ENCODE results near the gene TMEM163.

DNA sequence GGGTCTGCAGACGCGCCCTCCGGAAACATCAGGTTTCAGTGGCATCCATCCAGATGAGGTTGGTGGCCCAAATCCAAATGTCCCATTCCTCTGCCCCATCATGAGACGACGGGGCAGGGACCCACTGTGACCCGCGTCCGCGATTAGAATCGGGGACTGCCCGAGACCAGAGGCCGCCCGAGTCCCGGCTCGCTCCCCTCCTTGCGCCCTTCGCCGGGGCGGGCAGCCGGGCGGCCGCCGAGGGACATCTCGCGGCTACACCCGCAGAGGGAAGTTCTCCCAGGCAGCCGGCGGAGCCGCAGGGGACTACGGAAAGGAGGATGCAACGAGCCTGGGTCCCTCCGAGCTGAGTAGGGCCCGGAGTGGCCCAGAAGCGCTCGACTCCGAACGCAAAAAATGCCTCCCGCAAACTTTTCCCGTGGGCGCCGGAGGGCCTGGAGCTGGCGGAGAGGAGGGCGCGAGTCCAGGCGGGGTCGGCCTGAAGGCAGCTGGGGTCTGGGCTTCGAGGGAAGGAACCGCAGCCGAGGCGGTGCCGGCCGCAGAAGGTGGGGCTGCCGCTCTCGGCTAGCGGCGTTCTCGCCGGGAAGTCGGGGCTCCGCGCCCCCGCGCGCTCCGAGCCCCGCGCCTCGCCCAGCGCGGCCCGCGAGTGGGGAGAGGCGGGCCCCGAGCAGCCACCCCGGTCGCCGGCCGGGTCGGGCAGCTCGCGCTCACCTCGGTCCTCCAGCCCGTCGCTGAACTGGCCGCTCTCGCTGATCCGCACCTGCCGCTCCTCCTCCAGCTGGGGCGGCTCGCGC lies 580 bp downstream of the TMEM163 start:
- no peak for TF ChIP-seq PKNOX1 (IDR thresholded peaks at IDR 0.05)
- TF ChIP-seq FOXK2 (IDR thresholded peaks at IDR 0.05) = no peak

All from HEK293T (cell line).